Right atrium auricular region (tissue), 2 donors: ENCODE results near the gene USH2A. TPM values are rescaled to one million over a fixed set of nuclear protein-coding genes. Genes with fewer than 3 reads are reported as not detected.

Experiments used
- DNase-seq: peaks from one replicate; pipeline ENCODE4 v3.0.0-alpha.2; 2019; ENCODE audit warnings: low spot score
- H3K27ac ChIP-seq, 2 donors: fragments of 200-600 bp; sonication (generic); 1 replicate in 1 of 2; 2 replicates in 1 of 2; pipeline ENCODE4 v1.5.1; 2016 to 2019
- H3K27me3 ChIP-seq, 2 donors: fragments of 200-600 bp; sonication (generic); one replicate each; pipeline versions ENCODE4 v1.5.1 to v1.6.0; 2017 to 2019
- H3K36me3 ChIP-seq: fragments of 200-600 bp; sonication (generic); one replicate; pipeline ENCODE4 v1.5.1; 2016
- H3K4me1 ChIP-seq, 2 donors: fragments of 200-600 bp; sonication (generic); one replicate each; pipeline versions ENCODE4 v1.5.1 to v1.6.0; 2017 to 2019
- H3K4me3 ChIP-seq, 2 donors: fragments of 200-600 bp; sonication (generic); 1 replicate in 1 of 2; 2 replicates in 1 of 2; pipeline ENCODE4 v1.5.1; 2017 to 2019; ENCODE audit warnings: mild to moderate bottlenecking in 1 of 2, moderate library complexity in 1 of 2
- H3K9me3 ChIP-seq, 2 donors: fragments of 200-600 bp; sonication (generic); one replicate each; pipeline ENCODE4 v1.5.1; 2019
- total RNA-seq, 2 donors: library from RNA; depleted of rRNA; stranded (reverse); fragments of >200 nt; gene quantifications; one replicate each; pipeline ENCODE4 v1.1.0, GENCODE V29; 2016
- TF ChIP-seq, protein P1 (sequence below), 2 donors: fragments of 200-600 bp; sonication (generic); IDR thresholded peaks; one replicate each; pipeline ENCODE4 v1.5.1; 2019; ENCODE audit warnings: antibody characterized with exemption in 2 of 2

USH2A gene
- total RNA-seq, 2 donors from 2014 or later = 2.4 to 5.6 TPM

DNA sequence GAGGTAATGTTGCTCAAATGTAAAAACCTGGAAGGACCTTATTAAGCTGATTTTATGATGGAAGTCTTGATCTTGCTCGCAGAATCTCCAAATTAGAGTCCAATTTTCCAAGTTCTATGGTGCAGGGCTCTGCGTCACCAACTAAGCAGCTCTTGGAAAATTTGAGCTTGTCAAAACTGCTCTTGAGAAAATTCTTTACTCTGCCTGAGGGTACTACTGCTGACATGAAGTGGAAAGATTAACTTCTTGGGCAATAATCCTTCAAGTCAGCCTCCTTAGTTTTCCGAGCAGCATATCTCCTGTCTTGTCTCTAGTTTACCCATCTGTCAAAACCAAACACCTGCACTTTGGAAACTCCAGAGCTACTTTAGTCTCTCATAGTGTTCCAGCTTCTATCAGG is 562.4 kb downstream of the USH2A start:
- Histone ChIP-seq H3K27ac (no peak overlapping the region), H3K9me3 (no peaks in the 10 kb centered on the region), H3K4me1 (no peaks in the 10 kb centered on the region), H3K27me3 (no peaks in the 10 kb centered on the region), H3K4me3 (no peak overlapping the region), H3K36me3 (no peaks in the 10 kb centered on the region)
- TF ChIP-seq, protein P1, sequence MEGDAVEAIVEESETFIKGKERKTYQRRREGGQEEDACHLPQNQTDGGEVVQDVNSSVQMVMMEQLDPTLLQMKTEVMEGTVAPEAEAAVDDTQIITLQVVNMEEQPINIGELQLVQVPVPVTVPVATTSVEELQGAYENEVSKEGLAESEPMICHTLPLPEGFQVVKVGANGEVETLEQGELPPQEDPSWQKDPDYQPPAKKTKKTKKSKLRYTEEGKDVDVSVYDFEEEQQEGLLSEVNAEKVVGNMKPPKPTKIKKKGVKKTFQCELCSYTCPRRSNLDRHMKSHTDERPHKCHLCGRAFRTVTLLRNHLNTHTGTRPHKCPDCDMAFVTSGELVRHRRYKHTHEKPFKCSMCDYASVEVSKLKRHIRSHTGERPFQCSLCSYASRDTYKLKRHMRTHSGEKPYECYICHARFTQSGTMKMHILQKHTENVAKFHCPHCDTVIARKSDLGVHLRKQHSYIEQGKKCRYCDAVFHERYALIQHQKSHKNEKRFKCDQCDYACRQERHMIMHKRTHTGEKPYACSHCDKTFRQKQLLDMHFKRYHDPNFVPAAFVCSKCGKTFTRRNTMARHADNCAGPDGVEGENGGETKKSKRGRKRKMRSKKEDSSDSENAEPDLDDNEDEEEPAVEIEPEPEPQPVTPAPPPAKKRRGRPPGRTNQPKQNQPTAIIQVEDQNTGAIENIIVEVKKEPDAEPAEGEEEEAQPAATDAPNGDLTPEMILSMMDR (IDR thresholded peaks at IDR 0.05) = no peak
- no peak for DNase-seq

DNA sequence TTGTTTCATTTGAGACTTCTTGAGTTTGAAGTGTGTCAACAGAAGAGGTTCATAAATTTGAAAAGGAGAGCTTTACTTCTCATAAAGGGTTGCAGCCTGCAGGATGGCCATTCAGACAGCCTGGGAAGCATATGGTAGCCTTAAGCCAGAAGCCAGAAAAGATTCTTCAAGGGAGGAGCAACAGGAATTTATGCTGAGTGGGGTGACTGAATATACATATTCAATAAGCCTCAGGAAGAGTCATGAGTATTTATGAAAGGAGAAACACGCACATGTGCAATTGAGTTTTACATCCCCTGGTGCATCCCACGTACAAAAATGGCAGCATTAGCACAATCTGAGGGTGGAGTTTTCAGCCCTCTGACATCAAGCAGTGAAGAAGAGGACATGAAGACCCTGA is 565.9 kb downstream of the USH2A start:
- Histone ChIP-seq H3K4me3 (no peak overlapping the region), H3K27me3 (no peaks in the 10 kb centered on the region), H3K9me3 (no peaks in the 10 kb centered on the region), H3K36me3 (no peaks in the 10 kb centered on the region), H3K4me1 (no peaks in the 10 kb centered on the region), H3K27ac (no peak overlapping the region)
- TF ChIP-seq, protein P1 (IDR thresholded peaks at IDR 0.05) = no peak
- no peak for DNase-seq

DNA sequence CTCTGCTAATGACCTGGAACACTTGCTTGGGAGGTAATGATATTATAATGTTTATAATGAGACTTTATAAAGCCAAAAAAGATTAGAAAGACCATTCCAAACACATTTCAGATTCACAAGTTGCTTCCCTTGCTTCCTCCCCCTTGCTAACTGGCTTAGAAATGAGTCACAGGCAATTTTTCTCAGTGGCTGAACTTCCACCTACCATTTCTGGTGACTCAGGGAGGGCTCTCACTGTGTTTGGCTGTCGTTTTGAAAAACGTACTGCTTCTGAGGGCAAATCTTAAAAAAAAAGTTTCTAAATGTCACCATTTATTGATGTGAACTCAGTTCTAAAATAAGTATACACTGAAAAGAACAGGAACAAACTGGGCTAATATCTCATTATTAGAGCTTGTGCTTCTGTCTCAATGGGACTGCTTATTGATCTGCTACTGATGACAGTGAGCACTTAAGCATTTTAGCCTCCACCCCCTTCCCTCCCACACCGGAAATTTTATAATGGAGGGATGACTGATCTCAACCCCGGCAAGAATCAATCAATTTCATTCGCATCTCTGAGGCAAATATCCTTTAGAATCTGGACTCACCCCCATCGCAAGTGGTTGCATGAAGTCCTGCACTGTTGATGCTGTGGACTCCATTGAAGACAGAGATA is 577.9 kb downstream of the USH2A start:
- TF ChIP-seq, protein P1 (IDR thresholded peaks at IDR 0.05) = no peak
- H3K4me3 ChIP-seq = no peak overlapping the region

DNA sequence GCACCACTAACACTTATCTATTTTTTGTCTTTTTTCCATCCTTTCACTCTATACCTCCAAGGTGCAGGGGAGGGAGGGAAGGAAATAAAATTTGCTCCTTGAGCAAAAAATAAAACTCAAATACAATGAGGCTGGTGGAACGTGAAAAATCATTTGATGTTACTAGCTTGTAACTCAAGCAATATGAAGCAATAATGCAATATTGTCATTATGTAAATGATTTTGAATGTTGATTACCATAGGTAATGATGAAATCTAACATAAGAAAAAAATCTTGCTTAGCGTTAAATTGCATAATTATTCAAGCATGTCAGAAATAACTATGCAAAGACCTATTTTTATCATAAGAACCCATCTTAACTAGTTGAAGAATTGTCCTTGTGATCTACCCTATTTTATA is 578.5 kb downstream of the USH2A start:
- H3K27ac ChIP-seq = no peak overlapping the region
- peaks cover 0 to 5% of the 10 kb centered on the region in 2 donors for H3K9me3 ChIP-seq
- no peaks in the 10 kb centered on the region for H3K36me3 ChIP-seq
- TF ChIP-seq, protein P1 (IDR thresholded peaks at IDR 0.05) = no peak
- H3K27me3 ChIP-seq = no peaks in the 10 kb centered on the region
- H3K4me1 ChIP-seq = no peaks in the 10 kb centered on the region
- no peak overlapping the region for H3K4me3 ChIP-seq
- no peak for DNase-seq

More for the DNA sequence above, 577.9 kb downstream of the USH2A start:
- Histone ChIP-seq H3K27me3 (no peaks in the 10 kb centered on the region), H3K36me3 (no peaks in the 10 kb centered on the region), H3K27ac (no peak overlapping the region), H3K4me1 (no peaks in the 10 kb centered on the region), H3K9me3 (peaks cover 0 to 5% of the 10 kb centered on the region in 2 donors)
- no peak for DNase-seq

DNA sequence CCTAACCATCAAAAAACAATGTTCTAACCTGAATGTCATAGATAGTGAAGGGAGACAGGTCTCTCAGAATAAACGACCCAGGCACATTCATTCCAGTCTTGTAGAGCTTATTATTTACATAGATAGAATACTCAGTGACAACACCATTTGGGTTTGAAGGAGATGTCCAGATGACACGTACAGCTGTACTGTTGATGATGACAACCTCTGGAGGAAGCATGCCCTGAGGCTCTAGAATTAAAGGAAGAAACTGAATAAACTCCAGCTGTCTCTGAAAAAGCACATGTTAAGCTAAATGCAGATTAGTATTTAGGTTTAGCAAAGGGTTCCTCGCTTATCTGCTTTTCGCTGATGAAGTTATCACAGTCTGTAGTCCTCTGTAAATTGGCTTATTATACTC is 579.0 kb downstream of the USH2A start:
- DNase-seq = no peak
- TF ChIP-seq, protein P1 (IDR thresholded peaks at IDR 0.05) = no peak

DNA sequence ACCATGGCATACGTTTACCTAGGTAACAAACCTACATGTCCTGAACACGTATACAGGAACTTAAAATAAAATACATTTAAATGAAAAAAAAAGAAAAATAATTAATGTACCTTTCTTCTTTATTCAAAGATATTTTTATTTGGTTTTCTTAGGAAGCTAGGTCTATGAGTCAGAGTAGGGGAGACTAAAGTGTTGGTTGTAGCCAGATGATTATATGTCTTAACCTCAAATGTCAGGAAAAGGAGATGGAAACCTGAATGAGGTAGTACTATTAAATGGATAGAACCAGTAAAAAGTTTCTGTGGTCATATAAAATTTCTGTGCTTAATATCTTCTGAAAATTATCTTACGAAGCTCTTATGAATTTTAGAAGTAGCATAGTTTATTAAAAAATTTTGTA is 580.3 kb downstream of the USH2A start:
- Histone ChIP-seq H3K36me3 (no peaks in the 10 kb centered on the region), H3K27me3 (no peaks in the 10 kb centered on the region), H3K9me3 (peaks cover 0 to 5% of the 10 kb centered on the region in 2 donors), H3K4me1 (no peaks in the 10 kb centered on the region), H3K4me3 (no peak overlapping the region), H3K27ac (no peak overlapping the region)
- DNase-seq = no peak
- TF ChIP-seq, protein P1 (IDR thresholded peaks at IDR 0.05) = no peak

More for the DNA sequence above, 579.0 kb downstream of the USH2A start:
- Histone ChIP-seq H3K27ac (no peak overlapping the region), H3K4me1 (no peaks in the 10 kb centered on the region), H3K4me3 (no peak overlapping the region), H3K9me3 (peaks cover 0 to 5% of the 10 kb centered on the region in 2 donors), H3K27me3 (no peaks in the 10 kb centered on the region), H3K36me3 (no peaks in the 10 kb centered on the region)
